C4-2B (cell line): ENCODE results near the gene LYSMD2.

Experiments used
- ZFX ChIP-seq: fragments of 450-650 bp; IDR thresholded peaks from 2 replicates; pipeline ENCODE4 v1.6.1; 2017
- TF ChIP-seq, protein P1 (sequence below): fragments of 450-650 bp; conservative IDR thresholded peaks from 2 replicates; pipeline ENCODE4 v1.5.1; 2017; ENCODE audit warnings: mild to moderate bottlenecking

DNA sequence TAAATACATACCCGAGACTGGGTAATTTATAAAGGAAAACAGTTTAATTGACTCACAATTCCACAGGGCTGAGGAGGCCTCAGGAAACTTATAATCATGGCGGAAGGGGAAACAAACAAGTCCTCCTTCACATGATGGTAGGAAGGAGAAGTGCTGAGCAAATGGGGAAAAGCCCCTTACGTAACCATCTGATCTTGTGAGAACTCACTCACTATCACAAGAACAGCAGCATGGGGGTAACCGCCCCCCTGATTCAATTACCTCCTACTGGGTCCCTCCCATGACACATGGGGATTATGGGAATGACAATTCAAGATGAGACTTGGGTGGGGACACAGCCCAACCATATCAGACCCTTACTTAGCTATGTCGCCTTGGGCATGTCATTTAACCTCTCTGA is 28.4 kb downstream of the LYSMD2 start:
- TF ChIP-seq ZFX: no peak
- TF ChIP-seq, protein P1, sequence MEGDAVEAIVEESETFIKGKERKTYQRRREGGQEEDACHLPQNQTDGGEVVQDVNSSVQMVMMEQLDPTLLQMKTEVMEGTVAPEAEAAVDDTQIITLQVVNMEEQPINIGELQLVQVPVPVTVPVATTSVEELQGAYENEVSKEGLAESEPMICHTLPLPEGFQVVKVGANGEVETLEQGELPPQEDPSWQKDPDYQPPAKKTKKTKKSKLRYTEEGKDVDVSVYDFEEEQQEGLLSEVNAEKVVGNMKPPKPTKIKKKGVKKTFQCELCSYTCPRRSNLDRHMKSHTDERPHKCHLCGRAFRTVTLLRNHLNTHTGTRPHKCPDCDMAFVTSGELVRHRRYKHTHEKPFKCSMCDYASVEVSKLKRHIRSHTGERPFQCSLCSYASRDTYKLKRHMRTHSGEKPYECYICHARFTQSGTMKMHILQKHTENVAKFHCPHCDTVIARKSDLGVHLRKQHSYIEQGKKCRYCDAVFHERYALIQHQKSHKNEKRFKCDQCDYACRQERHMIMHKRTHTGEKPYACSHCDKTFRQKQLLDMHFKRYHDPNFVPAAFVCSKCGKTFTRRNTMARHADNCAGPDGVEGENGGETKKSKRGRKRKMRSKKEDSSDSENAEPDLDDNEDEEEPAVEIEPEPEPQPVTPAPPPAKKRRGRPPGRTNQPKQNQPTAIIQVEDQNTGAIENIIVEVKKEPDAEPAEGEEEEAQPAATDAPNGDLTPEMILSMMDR: no peak
